Thyroid gland (tissue), 4 donors: Measurements from ENCODE around the gene CD226. TPM values are rescaled to one million over a fixed set of nuclear protein-coding genes. Genes with fewer than 3 reads are reported as not detected.

ENCODE experiments used
- DNase-seq, 2 donors: peaks; one replicate each; pipeline ENCODE4 v3.0.0-alpha.2; 2019
- H3K27ac ChIP-seq, 3 donors: fragments of 200-600 bp; sonication (generic); 1 replicate in 2 of 3; 2 replicates in 1 of 3; pipeline ENCODE4 v1.5.1; 2016 to 2019; ENCODE audit warnings: mild to moderate bottlenecking in 1 of 3, moderate library complexity in 1 of 3
- H3K27me3 ChIP-seq: fragments of 200-600 bp; sonication (generic); one replicate; pipeline ENCODE4 v1.5.1; 2019
- H3K36me3 ChIP-seq, 2 donors: fragments of 200-600 bp; sonication (generic); one replicate each; pipeline ENCODE4 v1.5.1; 2016 to 2019
- H3K4me1 ChIP-seq, 2 donors: fragments of 200-600 bp; sonication (generic); one replicate each; pipeline ENCODE4 v1.5.1; 2017 to 2019
- H3K4me3 ChIP-seq, 3 donors: fragments of 200-600 bp; sonication (generic); replicated peaks in 1 of 3; 1 replicate in 2 of 3; 2 replicates in 1 of 3; pipeline ENCODE4 v1.5.1; 2016; ENCODE audit warnings: mild to moderate bottlenecking in 1 of 3
- H3K9me3 ChIP-seq: fragments of 200-600 bp; sonication (generic); one replicate; pipeline ENCODE4 v1.5.1; 2017
- CTCF ChIP-seq, 6 experiments: fragments of 200-600 bp in 3 of 6; fragments of 450-650 bp in 3 of 6; sonication (generic) in 3 of 6; IDR thresholded peaks; one replicate each; pipeline ENCODE4 v1.5.1; 2016 to 2019; ENCODE audit warnings: antibody characterized with exemption in 6 of 6, mild to moderate bottlenecking in 2 of 6, inconsistent platforms in 1 of 6, moderate library complexity in 1 of 6
- POLR2A ChIP-seq, 2 donors: fragments of 450-650 bp; IDR thresholded peaks; one replicate each; pipeline ENCODE4 v1.6.1; 2017; ENCODE audit warnings: antibody characterized with exemption in 2 of 2, mild to moderate bottlenecking in 2 of 2, moderate library complexity in 1 of 2
- WGBS, 2 donors: methylation state at CpG; one replicate each; pipeline ENCODE4 v1.1.5; 2017; 5-methylcytosine and 5-hydroxymethylcytosine counted together
- intact Hi-C: fragments of 100-400 bp; cut with DNase I; formaldehyde crosslinking; loops from one replicate; pipeline ENCODE4 v1.15.1; 2023
- total RNA-seq, 4 donors: library from RNA; depleted of rRNA; stranded (reverse); fragments of >200 nt; gene quantifications; one replicate each; pipeline ENCODE4 v1.2.3, GENCODE V29; 2016

The CD226 gene
- total RNA-seq, 4 donors from 2014 or later: 0.98 to 5.6 (median 2.5) TPM

GRCh38 chr18:69969491-69969890, 21.8 kb upstream of the CD226 start:
- Histone ChIP-seq H3K4me1 (no peaks in the 10 kb centered on the region), H3K9me3 (no peaks in the 10 kb centered on the region), H3K36me3 (no peaks in the 10 kb centered on the region), H3K4me3 (no peak overlapping the region), H3K27ac (no peak overlapping the region), H3K27me3 (no peaks in the 10 kb centered on the region)
- no peak for DNase-seq
- intact Hi-C loops: no loop called here
- WGBS, 2 donors: 76 to 81% methylated on average over 2 of the region's 2 CpGs
- TF ChIP-seq CTCF (IDR thresholded peaks at IDR 0.05) (no peak), POLR2A (IDR thresholded peaks at IDR 0.05) (no peak)

GRCh38 chr18:69968039-69968438, 20.4 kb upstream of the CD226 start:
- 93 to 97% methylated on average over 8 of the region's 8 CpGs for WGBS, 2 donors
- TF ChIP-seq POLR2A (IDR thresholded peaks at IDR 0.05): no peak
- TF ChIP-seq CTCF (IDR thresholded peaks at IDR 0.05): no peak
- Histone ChIP-seq H3K27ac (no peak overlapping the region), H3K27me3 (no peaks in the 10 kb centered on the region), H3K4me3 (no peak overlapping the region), H3K4me1 (no peaks in the 10 kb centered on the region), H3K9me3 (no peaks in the 10 kb centered on the region), H3K36me3 (no peaks in the 10 kb centered on the region)
- intact Hi-C loops: no loop called here
- DNase-seq: no peak

- H3K4me3 ChIP-seq: no peak overlapping the region
- H3K36me3 ChIP-seq: no peaks in the 10 kb centered on the region
- WGBS, 2 donors: 92 to 98% methylated on average over 4 of the region's 4 CpGs
- intact Hi-C loops: no loop called here
- TF ChIP-seq CTCF (IDR thresholded peaks at IDR 0.05): no peak
- H3K9me3 ChIP-seq: no peaks in the 10 kb centered on the region
- H3K27ac ChIP-seq: no peak overlapping the region
- H3K4me1 ChIP-seq: no peaks in the 10 kb centered on the region
- DNase-seq: no peak
- H3K27me3 ChIP-seq: no peaks in the 10 kb centered on the region
These were observed 15.5 kb upstream of the CD226 start for GRCh38 chr18:69963196-69963595.

DNA sequence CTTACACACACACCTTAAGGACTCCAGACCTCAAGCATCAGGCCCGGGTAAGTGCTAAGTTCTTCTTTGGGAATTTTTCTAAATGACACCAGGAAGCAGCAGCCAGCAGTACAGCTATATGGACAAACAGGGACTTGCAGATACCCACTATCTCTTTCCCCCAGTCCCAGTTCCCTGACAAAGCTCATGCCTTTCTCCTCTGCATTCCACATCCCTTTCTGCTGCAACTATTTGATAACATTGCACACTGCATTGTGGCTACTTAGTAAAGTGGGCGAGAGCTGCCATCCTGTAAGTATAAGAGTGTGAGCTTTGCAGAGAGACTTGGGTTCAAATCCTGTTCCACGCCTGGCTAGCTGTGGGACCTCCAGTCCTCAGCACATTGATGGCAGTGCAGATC, 14.0 kb upstream of the CD226 start:
- WGBS, 2 donors: 96 to 99% methylated on average over 3 of the region's 3 CpGs
- intact Hi-C loops: no loop called here
- H3K9me3 ChIP-seq: no peaks in the 10 kb centered on the region
- H3K4me3 ChIP-seq: no peak overlapping the region
- H3K4me1 ChIP-seq: no peaks in the 10 kb centered on the region
- H3K36me3 ChIP-seq: no peaks in the 10 kb centered on the region
- H3K27me3 ChIP-seq: no peaks in the 10 kb centered on the region
- TF ChIP-seq CTCF (IDR thresholded peaks at IDR 0.05): no peak
- no peak for TF ChIP-seq POLR2A (IDR thresholded peaks at IDR 0.05)
- no peak for DNase-seq
- no peak overlapping the region for H3K27ac ChIP-seq

GRCh38 chr18:69958422-69958821, 10.7 kb upstream of the CD226 start:
- no peaks in the 10 kb centered on the region for H3K4me1 ChIP-seq
- 86 to 95% methylated on average over 5 of the region's 5 CpGs for WGBS, 2 donors
- intact Hi-C loops: no loop called here

More at GRCh38 chr18:69958422-69958821, 10.7 kb upstream of the CD226 start:
- H3K36me3 ChIP-seq: no peaks in the 10 kb centered on the region
- H3K27ac ChIP-seq: no peak overlapping the region
- DNase-seq: no peak
- H3K9me3 ChIP-seq: no peaks in the 10 kb centered on the region
- H3K4me3 ChIP-seq: no peak overlapping the region
- TF ChIP-seq CTCF (IDR thresholded peaks at IDR 0.05) (no peak), POLR2A (IDR thresholded peaks at IDR 0.05) (no peak)
- no peaks in the 10 kb centered on the region for H3K27me3 ChIP-seq
